Neural cell (in vitro differentiated cells): ENCODE measurements around the gene SLC25A25. TPM values are rescaled to one million over a fixed set of nuclear protein-coding genes. Genes with fewer than 3 reads are reported as not detected.
"Not testable (repeated sequence)": the region's sequence is repeated elsewhere in the genome, so short reads cannot be mapped to it uniquely, and the experiment has no call there.

Experiments used
- H2AFZ ChIP-seq: fragments of 200-600, 300-800 bp; sonication (generic), shearing (Covaris generic); 2 replicates; pipeline ENCODE4 v1.6.0; 2014; ENCODE audit warnings: low read depth, mild to moderate bottlenecking, antibody characterized with exemption, low read length, moderate library complexity
- H3F3A ChIP-seq: fragments of 200-600 bp; shearing (Covaris generic); 2 replicates; pipeline ENCODE4 v1.6.1; 2016; ENCODE audit warnings: mild to moderate bottlenecking, moderate library complexity, mixed read lengths, antibody characterized with exemption, low read length; ENCODE audit not compliant: insufficient read depth, poor library complexity, severe bottlenecking
- H3K27ac ChIP-seq: fragments of 200-600, 300-800 bp; sonication (generic), shearing (Covaris generic); 2 replicates; pipeline ENCODE4 v1.5.1; 2014; ENCODE audit warnings: mild to moderate bottlenecking, low read length, moderate library complexity
- H3K27me3 ChIP-seq: fragments of 300-800, 200-600 bp; sonication (generic), shearing (Covaris generic); 2 replicates; pipeline ENCODE4 v1.6.0; 2014; ENCODE audit warnings: mild to moderate bottlenecking, low read depth, low read length, moderate library complexity; ENCODE audit not compliant: insufficient read depth
- H3K36me3 ChIP-seq: fragments of 300-800, 200-600 bp; sonication (generic), shearing (Covaris generic); 2 replicates; pipeline ENCODE4 v1.5.1; 2014; ENCODE audit warnings: mild to moderate bottlenecking, antibody characterized with exemption, low read length, moderate library complexity; ENCODE audit not compliant: insufficient read depth
- H3K4me2 ChIP-seq: fragments of 300-800, 200-600 bp; sonication (generic), shearing (Covaris generic); 2 replicates; pipeline ENCODE4 v1.6.0; 2014; ENCODE audit warnings: mild to moderate bottlenecking, low read length
- H3K4me3 ChIP-seq: fragments of 300-800, 200-600 bp; sonication (generic), shearing (Covaris generic); 2 replicates; pipeline ENCODE4 v1.5.1; 2014; ENCODE audit warnings: mild to moderate bottlenecking, low read length, moderate library complexity
- H3K79me2 ChIP-seq: fragments of 200-600 bp; shearing (Covaris generic); replicated peaks from 2 replicates; pipeline ENCODE4 v1.6.0; 2014; ENCODE audit warnings: mild to moderate bottlenecking, low read length, moderate library complexity; ENCODE audit not compliant: insufficient read depth
- H3K9ac ChIP-seq: fragments of 300-800, 200-600 bp; sonication (generic), shearing (Covaris generic); 2 replicates; pipeline ENCODE4 v1.6.1; 2016; ENCODE audit warnings: mild to moderate bottlenecking, low read length, mixed read lengths
- H3K9me2 ChIP-seq: fragments of 200-600 bp; shearing (Covaris generic); 2 replicates; pipeline ENCODE4 v1.6.1; 2016; ENCODE audit warnings: mild to moderate bottlenecking, low read length, mixed read lengths; ENCODE audit not compliant: insufficient read depth
- H3K9me3 ChIP-seq: fragments of 200-600, 300-800 bp; sonication (generic), shearing (Covaris generic); 2 replicates; pipeline ENCODE4 v1.6.1; 2016; ENCODE audit warnings: mild to moderate bottlenecking, mixed run types, low read length, moderate library complexity, mixed read lengths
- H4K20me1 ChIP-seq: fragments of 200-600 bp; shearing (Covaris generic); 2 replicates; pipeline ENCODE4 v1.6.1; 2016; ENCODE audit warnings: mild to moderate bottlenecking, mixed run types; ENCODE audit not compliant: insufficient read depth
- CTCF ChIP-seq: fragments of 450-650 bp; IDR thresholded peaks from 2 replicates; pipeline ENCODE4 v1.5.1; 2014; ENCODE audit warnings: antibody characterized with exemption, mild to moderate bottlenecking, moderate library complexity; ENCODE audit not compliant: poor library complexity, severe bottlenecking
- EP300 ChIP-seq: fragments of 450-650 bp; conservative IDR thresholded peaks from 2 replicates; pipeline ENCODE4 v1.6.1; 2014; ENCODE audit warnings: antibody characterized with exemption, mild to moderate bottlenecking, moderate library complexity; ENCODE audit not compliant: poor library complexity, severe bottlenecking
- EZH2 ChIP-seq: fragments of 200-600, 300-800 bp; shearing (Covaris generic), sonication (generic); IDR thresholded peaks from 2 replicates; pipeline ENCODE4 v1.6.1; 2014; ENCODE audit warnings: antibody characterized with exemption, low read length, borderline replicate concordance, mild to moderate bottlenecking; ENCODE audit not compliant: insufficient read depth, poor library complexity, severe bottlenecking
- MXI1 ChIP-seq: fragments of 450-650 bp; conservative IDR thresholded peaks from 2 replicates; pipeline ENCODE4 v1.6.1; 2014; ENCODE audit warnings: antibody characterized with exemption, mild to moderate bottlenecking; ENCODE audit not compliant: poor library complexity, severe bottlenecking
- POLR2AphosphoS5 ChIP-seq: IDR thresholded peaks from 2 replicates; pipeline ENCODE4 v1.6.1; 2012
- RAD21 ChIP-seq: fragments of 450-650 bp; conservative IDR thresholded peaks from 2 replicates; pipeline ENCODE4 v1.6.1; 2014; ENCODE audit warnings: antibody characterized with exemption, mild to moderate bottlenecking, moderate library complexity
- REST ChIP-seq: IDR thresholded peaks from 2 replicates; pipeline ENCODE4 v1.6.1; 2012; ENCODE audit warnings: borderline replicate concordance
- SMC3 ChIP-seq: fragments of 450-650 bp; conservative IDR thresholded peaks from 2 replicates; pipeline ENCODE4 v1.6.1; 2014; ENCODE audit warnings: antibody characterized with exemption, mild to moderate bottlenecking, moderate library complexity; ENCODE audit not compliant: poor library complexity
- TAF1 ChIP-seq: IDR thresholded peaks from 2 replicates; pipeline ENCODE4 v1.6.1; 2012; ENCODE audit warnings: low read depth
- polyA plus RNA-seq: library from polyadenylated mRNA; depleted of rRNA; stranded (reverse); fragments of >200 nt; gene quantifications from 2 replicates; pipeline ENCODE4 v1.2.3, GENCODE V29; 2014

Gene SLC25A25
- polyA plus RNA-seq, 1 donor from 2014 or later: 43.7 TPM

- H3K4me3 ChIP-seq: no peak overlapping the region
- TF ChIP-seq EZH2 (no peak), RAD21 (no peak), EP300 (no peak), REST (no peak), TAF1 (no peak), SMC3 (no peak), MXI1 (no peak)
- H4K20me1 ChIP-seq: no peaks in the 10 kb centered on the region
- no peak overlapping the region for H3K4me2 ChIP-seq
- H3K9me3 ChIP-seq: no peaks in the 10 kb centered on the region
- no peak overlapping the region for H2AFZ ChIP-seq
- H3K9me2 ChIP-seq: no peaks in the 10 kb centered on the region
- no peak overlapping the region for H3K27ac ChIP-seq
- no peaks in the 10 kb centered on the region for H3F3A ChIP-seq
- no peaks in the 10 kb centered on the region for H3K36me3 ChIP-seq
- no peak overlapping the region for H3K9ac ChIP-seq
- no peaks in the 10 kb centered on the region for H3K27me3 ChIP-seq
- no peaks in the 10 kb centered on the region for H3K79me2 ChIP-seq
Measured at GRCh38 chr9:128042043-128042442, 26.0 kb upstream of the SLC25A25 start.

GRCh38 chr9:128043467-128043868 lies 24.6 kb upstream of the SLC25A25 start:
- Histone ChIP-seq H3K36me3 (no peaks in the 10 kb centered on the region), H3K9me3 (no peaks in the 10 kb centered on the region), H3F3A (no peaks in the 10 kb centered on the region), H4K20me1 (no peaks in the 10 kb centered on the region), H3K27me3 (no peaks in the 10 kb centered on the region), H2AFZ (no peak overlapping the region), H3K79me2 (no peaks in the 10 kb centered on the region), H3K4me3 (no peak overlapping the region), H3K9ac (no peak overlapping the region), H3K9me2 (no peaks in the 10 kb centered on the region), H3K4me2 (no peak overlapping the region), H3K27ac (no peak overlapping the region)
- TF ChIP-seq REST (no peak), TAF1 (no peak), RAD21 (no peak), SMC3 (no peak), POLR2AphosphoS5 (no peak), CTCF (no peak), EZH2 (no peak), MXI1 (no peak), EP300 (no peak)

- not testable (repeated sequence) for H3K79me2 ChIP-seq, H3K27me3 ChIP-seq, H2AFZ ChIP-seq, H3K4me3 ChIP-seq, H3K9me3 ChIP-seq, H3K27ac ChIP-seq, H3K4me2 ChIP-seq, H3F3A ChIP-seq, H4K20me1 ChIP-seq, H3K36me3 ChIP-seq, H3K9me2 ChIP-seq, H3K9ac ChIP-seq
Measured at GRCh38 chr9:128045409-128045808, 22.6 kb upstream of the SLC25A25 start.
